Osteocyte (in vitro differentiated cells): ENCODE data around the gene COX17. TPM values are rescaled to one million over a fixed set of nuclear protein-coding genes. Genes with fewer than 3 reads are reported as not detected.

Experiments
- DNase-seq: peaks from one replicate; pipeline ENCODE4 v3.0.0; 2021; ENCODE audit warnings: mixed read lengths; ENCODE audit not compliant: unreplicated experiment; ENCODE audit errors: extremely low spot score
- H3K27ac Mint-ChIP-seq: one replicate; pipeline ENCODE4 v1.8.0; 2021; ENCODE audit warnings: mild to moderate bottlenecking, mixed read lengths; ENCODE audit not compliant: unreplicated experiment
- H3K27me3 Mint-ChIP-seq: one replicate; pipeline ENCODE4 v1.8.0; 2021; ENCODE audit warnings: mixed read lengths; ENCODE audit not compliant: unreplicated experiment
- H3K36me3 Mint-ChIP-seq: one replicate; pipeline ENCODE4 v1.8.0; 2021; ENCODE audit warnings: mixed read lengths; ENCODE audit not compliant: unreplicated experiment
- H3K4me1 Mint-ChIP-seq: one replicate; pipeline ENCODE4 v1.8.0; 2021; ENCODE audit warnings: mixed read lengths; ENCODE audit not compliant: unreplicated experiment
- H3K4me3 Mint-ChIP-seq: one replicate; pipeline ENCODE4 v1.8.0; 2021; ENCODE audit warnings: mild to moderate bottlenecking, moderate library complexity, mixed read lengths; ENCODE audit not compliant: unreplicated experiment
- H3K9me3 Mint-ChIP-seq: one replicate; pipeline ENCODE4 v1.8.0; 2021; ENCODE audit warnings: mixed read lengths; ENCODE audit not compliant: unreplicated experiment
- CTCF ChIP-seq: fragments of 200-600 bp; sonication (generic); IDR thresholded peaks from 2 replicates; pipeline ENCODE4 v1.5.0; 2021; ENCODE audit warnings: antibody characterized with exemption, mild to moderate bottlenecking, moderate library complexity
- total RNA-seq: library from RNA; stranded (reverse); gene quantifications from 2 replicates; pipeline ENCODE4 v1.2.1, GENCODE V29; 2021

The COX17 gene
- total RNA-seq, 1 donor from 2014 or later, result 18.2 TPM

- no peak for TF ChIP-seq CTCF
- no peak for DNase-seq
- no peak overlapping the region for H3K27ac Mint-ChIP-seq
- H3K36me3 Mint-ChIP-seq, result no peaks in the 10 kb centered on the region
- H3K4me3 Mint-ChIP-seq, result no peak overlapping the region
- no peaks in the 10 kb centered on the region for H3K27me3 Mint-ChIP-seq
- no peaks in the 10 kb centered on the region for H3K9me3 Mint-ChIP-seq
- peaks cover 13% of the 10 kb centered on the region for H3K4me1 Mint-ChIP-seq
Measured at GRCh38 chr3:119700269-119700919, 23.2 kb upstream of the COX17 start.

- Mint-ChIP-seq H3K4me1 (peaks cover 5% of the 10 kb centered on the region), H3K36me3 (no peaks in the 10 kb centered on the region), H3K27ac (no peak overlapping the region), H3K9me3 (no peaks in the 10 kb centered on the region), H3K4me3 (no peak overlapping the region), H3K27me3 (no peaks in the 10 kb centered on the region)
- DNase-seq, result no peak
- no peak for TF ChIP-seq CTCF
Measured at GRCh38 chr3:119697394-119697793, 20.2 kb upstream of the COX17 start.

- TF ChIP-seq CTCF, result no peak
- no peak overlapping the region for H3K27ac Mint-ChIP-seq
- no peaks in the 10 kb centered on the region for H3K27me3 Mint-ChIP-seq
- H3K9me3 Mint-ChIP-seq, result no peaks in the 10 kb centered on the region
- no peaks in the 10 kb centered on the region for H3K4me1 Mint-ChIP-seq
- DNase-seq, result no peak
- no peak overlapping the region for H3K4me3 Mint-ChIP-seq
- no peaks in the 10 kb centered on the region for H3K36me3 Mint-ChIP-seq
Measured at GRCh38 chr3:119695480-119695879, 18.3 kb upstream of the COX17 start.

GRCh38 chr3:119690043-119690656 is 12.9 kb upstream of the COX17 start:
- H3K27me3 Mint-ChIP-seq, result no peaks in the 10 kb centered on the region
- H3K36me3 Mint-ChIP-seq, result no peaks in the 10 kb centered on the region
- no peaks in the 10 kb centered on the region for H3K4me1 Mint-ChIP-seq
- TF ChIP-seq CTCF, result peak; percentile 54
- no peak overlapping the region for H3K4me3 Mint-ChIP-seq
- H3K27ac Mint-ChIP-seq, result no peak overlapping the region
- no peak for DNase-seq
- peaks cover 4% of the 10 kb centered on the region for H3K9me3 Mint-ChIP-seq

- no peak for TF ChIP-seq CTCF
- no peaks in the 10 kb centered on the region for H3K36me3 Mint-ChIP-seq
- H3K4me3 Mint-ChIP-seq, result no peak overlapping the region
- no peak overlapping the region for H3K27ac Mint-ChIP-seq
- peaks cover 4% of the 10 kb centered on the region for H3K9me3 Mint-ChIP-seq
- no peaks in the 10 kb centered on the region for H3K4me1 Mint-ChIP-seq
- no peaks in the 10 kb centered on the region for H3K27me3 Mint-ChIP-seq
- DNase-seq, result no peak
Measured at GRCh38 chr3:119683421-119683820, 6.2 kb upstream of the COX17 start.
